DMS153 treated with DMSO at 0.1 percent for 48 hours (cell line): ENCODE measurements around the gene CRP.
"Not testable (repeated sequence)": the region's sequence is repeated elsewhere in the genome, so short reads cannot be mapped to it uniquely, and the experiment has no call there.

ENCODE experiments used
- DNase-seq: peaks from one replicate; lab custom pipeline; 2025; ENCODE audit not compliant: unreplicated experiment; lab: John Stamatoyannopoulos, UW

CRP gene

GRCh38 chr1:159700312-159700711 lies 14.1 kb downstream of the CRP start:
- no peak for DNase-seq

- DNase-seq, result no peak
Observed at GRCh38 chr1:159699653-159700052, 14.7 kb downstream of the CRP start.

GRCh38 chr1:159699246-159699645 lies 15.1 kb downstream of the CRP start:
- DNase-seq, result no peak

GRCh38 chr1:159687511-159687910 lies 26.9 kb downstream of the CRP start:
- no peak for DNase-seq

GRCh38 chr1:159686599-159687299 lies 27.6 kb downstream of the CRP start:
- DNase-seq, result no peak

DNA sequence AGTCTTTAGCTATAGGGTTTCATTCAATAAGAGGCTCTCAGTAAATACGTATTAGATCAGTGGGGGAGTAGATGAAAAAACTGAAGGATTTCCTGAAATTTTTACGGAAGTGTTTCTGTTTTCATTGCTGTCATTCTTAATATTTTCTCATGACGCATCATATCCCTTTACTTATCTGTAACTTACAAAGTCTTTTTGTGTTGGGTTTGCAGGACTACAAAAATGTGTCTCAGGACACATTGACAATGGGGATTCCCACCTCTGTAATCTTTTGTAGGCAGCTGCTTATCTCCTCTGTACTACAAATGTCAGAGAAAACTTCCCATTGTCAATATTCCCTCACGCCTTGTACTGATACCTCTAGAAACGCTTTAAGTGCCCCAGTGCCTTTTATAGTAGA lies 35.5 kb downstream of the CRP start:
- DNase-seq, result no peak

- DNase-seq, result no peak
Observed at GRCh38 chr1:159675046-159675445, 39.3 kb downstream of the CRP start.

DNA sequence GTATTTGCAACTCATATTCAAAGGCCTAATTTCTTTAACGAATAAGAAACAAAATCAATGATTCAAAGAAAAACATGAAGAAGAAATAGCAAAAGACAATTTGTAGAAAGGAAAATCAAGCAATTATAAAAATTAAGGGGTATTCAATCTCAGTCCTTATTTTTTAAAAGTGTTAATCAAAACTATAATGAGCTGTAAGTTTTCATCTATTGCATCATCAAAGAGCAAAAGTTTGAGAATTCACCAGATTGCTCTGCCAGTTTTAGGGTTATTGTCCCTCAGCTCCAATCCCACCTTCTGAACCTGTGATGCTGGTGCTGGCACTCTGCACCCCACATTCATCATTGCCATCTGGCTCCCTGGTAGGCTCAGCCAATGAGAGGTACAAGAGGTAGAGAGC lies 42.0 kb downstream of the CRP start:
- not testable (repeated sequence) for DNase-seq

DNA sequence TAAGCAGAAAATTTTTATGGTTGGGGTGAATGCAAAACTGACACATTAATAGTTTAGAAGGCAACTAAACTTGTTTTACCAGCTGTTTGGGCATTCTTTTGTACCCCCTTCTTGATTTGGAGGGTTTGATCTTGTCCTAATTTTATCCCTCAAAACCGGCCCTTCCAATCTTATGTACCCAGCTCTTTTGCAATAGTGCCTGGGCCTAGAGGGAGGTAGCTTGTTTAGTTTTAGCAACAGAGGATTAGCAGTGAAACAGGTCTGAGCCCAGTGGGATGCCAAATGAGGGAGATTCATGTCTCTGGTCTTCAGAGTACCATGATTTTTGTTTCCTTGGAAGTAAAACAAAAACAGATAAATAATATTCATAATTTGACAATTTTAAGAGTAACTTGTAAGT lies 45.1 kb downstream of the CRP start:
- DNase-seq, result no peak

GRCh38 chr1:159668739-159669138 lies 45.6 kb downstream of the CRP start:
- DNase-seq, result no peak

- DNase-seq, result no peak
Observed at GRCh38 chr1:159664247-159664646, 50.1 kb downstream of the CRP start.

- no peak for DNase-seq
Observed at GRCh38 chr1:159663552-159663951, 50.8 kb downstream of the CRP start.
